ENCODE results near the gene NFATC1.
"Not testable (repeated sequence)": the region's sequence is repeated elsewhere in the genome, so short reads cannot be mapped to it uniquely, and the experiment has no call there.

Gene NFATC1

DNA sequence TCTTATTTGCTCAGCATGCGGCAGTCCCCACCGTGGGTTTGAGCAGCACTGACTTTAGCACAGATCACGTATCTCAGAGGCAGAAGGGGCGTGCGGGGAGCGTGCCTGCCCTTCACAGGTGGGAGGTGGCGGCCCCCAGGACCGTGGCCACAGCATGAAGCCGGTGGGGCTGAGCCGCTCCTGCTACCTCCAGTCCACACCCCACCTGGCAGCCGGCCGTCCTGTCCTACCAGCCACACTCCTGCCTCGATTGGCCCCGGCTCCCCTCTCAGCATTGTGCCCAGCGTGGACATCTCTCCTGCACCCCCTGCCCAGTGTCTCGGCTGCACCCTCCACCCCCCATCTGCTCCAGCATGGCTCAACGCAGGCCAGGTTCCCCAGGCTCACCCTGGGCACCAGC lies 73.6 kb downstream of the NFATC1 start:
- in situ Hi-C loops (cut with MboI; ENCODE audit: low sequenced_read_pairs) = no loop called here

- in situ Hi-C loops (cut with MboI; ENCODE audit: low sequenced_read_pairs) = no loop called here
Observed at GRCh38 chr18:79469751-79470505, 74.2 kb downstream of the NFATC1 start.

DNA sequence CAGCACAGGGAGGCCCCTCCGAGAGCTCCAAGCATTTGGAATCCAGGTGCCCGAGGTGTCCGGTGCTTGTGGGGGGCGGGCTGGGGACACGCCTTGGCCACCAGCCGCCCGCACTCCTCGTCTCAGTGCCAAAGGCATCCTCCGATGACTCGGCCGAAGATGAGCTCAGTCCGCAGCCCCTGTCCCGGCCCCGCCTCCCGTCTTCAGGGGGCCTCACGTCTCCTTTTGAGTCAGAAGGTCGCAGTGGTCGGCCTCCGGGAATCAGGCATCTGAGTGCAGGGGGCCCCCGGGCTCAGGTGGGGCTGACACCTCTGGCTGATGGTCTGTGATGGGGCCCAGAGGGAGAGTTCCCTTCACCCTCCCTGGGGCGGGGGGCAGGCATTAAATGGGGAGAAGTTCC lies 74.8 kb downstream of the NFATC1 start:
- in situ Hi-C loops (cut with MboI; ENCODE audit: low sequenced_read_pairs) = no loop called here

GRCh38 chr18:79471046-79471445 lies 75.3 kb downstream of the NFATC1 start:
- in situ Hi-C loops (cut with MboI; ENCODE audit: low sequenced_read_pairs) = no loop called here

DNA sequence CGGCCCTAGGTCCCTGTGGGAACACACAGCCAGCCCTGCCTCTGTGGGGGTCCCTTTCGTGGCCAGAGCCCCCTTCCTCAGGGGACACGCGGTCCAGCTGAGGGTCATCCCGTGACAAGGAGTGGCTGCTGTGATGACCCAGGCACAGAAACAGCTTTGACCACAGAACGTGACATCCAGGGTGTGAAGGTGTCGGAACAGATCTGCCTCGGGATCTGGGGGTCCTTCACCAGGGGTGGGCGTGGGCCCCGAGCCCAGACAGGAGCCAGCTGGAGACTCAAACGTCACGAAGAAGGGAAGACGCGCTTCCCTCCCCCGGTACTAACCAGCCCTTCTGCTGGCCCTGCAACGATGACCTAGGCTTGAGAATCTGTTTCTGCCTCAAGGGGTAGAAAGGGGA lies 75.9 kb downstream of the NFATC1 start:
- in situ Hi-C loops (cut with MboI; ENCODE audit: low sequenced_read_pairs) = no loop called here

GRCh38 chr18:79472176-79472575 lies 76.4 kb downstream of the NFATC1 start:
- in situ Hi-C loops (cut with MboI; ENCODE audit: low sequenced_read_pairs) = no loop called here

DNA sequence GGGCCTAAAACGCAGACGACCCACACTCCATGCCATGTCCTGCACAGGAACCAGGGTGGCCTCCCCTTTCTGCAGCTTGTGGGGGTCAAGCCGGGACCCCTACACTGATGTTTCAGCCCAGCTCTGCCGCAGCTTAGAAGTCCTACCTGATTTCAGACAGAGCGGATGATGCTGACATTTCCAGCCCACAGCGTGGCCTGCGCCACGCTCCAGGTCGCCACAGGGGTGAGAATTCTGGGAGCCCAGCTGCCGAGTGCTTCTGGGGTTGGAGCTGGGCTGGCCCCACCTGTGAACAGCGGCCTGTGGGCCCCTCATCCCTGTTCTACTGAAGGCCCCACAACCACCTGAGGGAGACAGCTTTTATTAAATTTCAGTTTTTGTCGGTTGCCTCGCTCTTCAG lies 77.2 kb downstream of the NFATC1 start:
- in situ Hi-C loops (cut with MboI; ENCODE audit: low sequenced_read_pairs) = no loop called here

GRCh38 chr18:79476031-79476917 lies 80.5 kb downstream of the NFATC1 start:
- in situ Hi-C loops (cut with MboI; ENCODE audit: low sequenced_read_pairs) = no loop called here

DNA sequence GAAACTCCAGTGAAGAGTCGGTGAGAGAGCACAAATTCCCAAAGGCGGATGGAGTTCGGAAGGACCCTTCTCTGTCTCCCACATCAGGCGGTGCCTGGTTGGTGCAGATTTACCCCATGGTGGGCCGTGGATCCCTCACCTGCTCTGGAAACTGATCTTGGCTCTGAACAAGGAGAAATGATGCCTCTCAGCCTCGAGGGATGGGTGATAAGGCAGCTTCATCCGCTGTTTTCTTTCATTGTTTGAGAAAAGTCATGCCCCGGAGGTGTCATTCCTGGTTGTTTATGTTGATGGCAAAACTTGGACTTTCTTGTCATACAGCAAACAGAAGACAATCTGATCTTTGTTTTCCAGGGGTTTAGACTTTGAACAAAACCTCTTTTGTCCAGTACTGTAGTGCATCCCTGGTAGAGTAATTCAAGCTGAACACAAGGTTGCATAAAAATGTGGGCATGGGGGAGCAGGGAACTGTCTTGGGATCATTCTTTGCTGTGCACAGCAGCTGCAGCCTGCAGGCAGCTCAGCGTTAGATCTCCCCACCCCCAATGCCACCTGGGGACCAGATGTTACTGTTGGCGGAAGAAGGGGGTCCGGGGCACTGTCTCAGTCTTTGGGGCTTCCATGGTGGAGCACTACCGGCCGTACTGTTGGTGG lies 81.3 kb downstream of the NFATC1 start:
- in situ Hi-C loops (cut with MboI; ENCODE audit: low sequenced_read_pairs) = no loop called here

DNA sequence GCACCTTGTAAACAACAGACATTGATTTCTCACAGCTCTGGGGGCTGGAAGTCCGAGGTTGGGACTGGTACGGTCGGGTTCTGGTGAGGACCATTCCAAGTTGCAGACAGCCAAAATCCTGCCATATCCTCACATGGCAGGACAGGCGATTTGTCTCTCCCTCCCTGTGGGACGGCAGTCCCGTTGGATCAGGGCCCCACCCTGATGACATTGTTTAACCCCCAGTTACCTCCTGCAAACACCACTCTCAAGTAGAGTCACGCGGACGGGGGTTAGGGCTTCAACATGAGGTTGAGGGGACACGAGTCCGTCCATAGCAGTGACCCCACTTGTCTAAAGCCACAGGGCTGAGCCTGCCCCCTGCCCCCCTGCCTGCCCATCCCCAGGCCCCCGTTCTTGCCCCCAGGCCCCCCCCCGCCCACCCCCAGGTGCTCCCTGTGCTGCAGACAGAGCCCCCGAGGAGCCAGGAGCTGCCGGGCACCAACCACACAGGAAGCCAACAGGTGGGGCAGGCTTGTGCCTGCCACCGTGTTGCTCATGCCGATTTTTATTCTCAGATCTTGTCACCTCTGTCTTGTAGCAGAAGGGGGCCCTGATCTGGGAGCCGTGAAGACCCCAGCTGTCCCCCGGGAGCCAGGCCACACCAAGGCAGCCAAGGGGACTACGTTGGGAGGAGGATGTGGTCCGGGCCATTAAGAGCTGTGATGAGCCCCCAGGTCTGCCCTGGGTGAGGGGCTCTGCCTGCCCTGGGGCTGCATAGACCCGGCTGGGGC lies 82.2 kb downstream of the NFATC1 start:
- in situ Hi-C loops (cut with MboI; ENCODE audit: low sequenced_read_pairs) = no loop called here

- in situ Hi-C loops (cut with MboI; ENCODE audit: low sequenced_read_pairs) = no loop called here
Observed at GRCh38 chr18:79478484-79479115, 82.9 kb downstream of the NFATC1 start.

DNA sequence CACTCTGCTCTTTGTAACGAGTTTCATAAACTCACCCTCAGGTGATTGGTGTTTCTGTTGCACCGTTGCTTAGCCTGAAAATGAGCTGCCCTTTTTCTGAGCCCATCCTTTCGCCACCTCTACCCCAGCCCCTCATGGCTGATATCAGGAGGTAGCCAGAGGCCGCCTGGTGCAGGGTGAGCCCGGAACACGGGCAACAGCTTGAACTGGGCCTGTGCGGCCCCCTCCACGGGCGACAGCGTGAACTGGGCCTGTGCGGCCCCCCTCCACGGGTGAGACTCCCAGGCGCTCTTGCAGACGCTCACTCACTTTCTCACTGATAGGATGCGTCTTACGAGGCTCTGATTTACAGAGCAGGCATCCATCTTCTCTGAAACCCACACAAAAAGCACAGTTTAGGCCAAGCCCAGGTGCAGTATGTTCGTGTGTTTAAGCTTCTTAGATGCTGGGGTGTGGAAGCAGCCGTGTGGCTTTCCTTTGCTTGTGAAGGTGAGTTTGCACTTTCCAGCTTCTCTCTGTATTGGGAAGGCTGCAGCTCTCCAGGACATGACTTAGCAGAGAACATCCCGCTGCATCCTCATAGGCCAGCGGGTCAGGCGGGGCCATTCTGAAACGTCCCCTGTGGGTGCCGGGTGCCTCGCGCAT lies 83.5 kb downstream of the NFATC1 start:
- in situ Hi-C loops (cut with MboI; ENCODE audit: low sequenced_read_pairs) = no loop called here

DNA sequence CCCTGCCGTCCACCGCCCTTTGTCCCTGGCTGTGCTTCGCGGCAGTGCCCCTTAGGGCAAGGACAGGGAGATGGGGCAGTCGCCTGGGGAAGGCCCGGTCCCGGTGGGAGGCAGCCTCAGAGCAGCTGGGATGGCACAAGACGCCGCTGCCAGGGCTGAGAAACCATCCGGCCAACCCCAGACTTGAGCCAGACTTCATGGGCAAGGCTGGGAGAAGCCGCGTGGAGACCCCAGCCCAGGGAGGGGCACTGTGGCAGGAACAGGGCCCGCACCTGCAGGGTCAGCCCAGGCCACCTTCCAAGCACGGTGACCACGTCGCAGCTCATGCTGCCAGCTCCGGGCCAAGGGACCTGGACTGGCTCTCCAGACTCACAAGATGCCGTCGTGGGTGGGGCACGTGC lies 84.0 kb downstream of the NFATC1 start:
- in situ Hi-C loops (cut with MboI; ENCODE audit: low sequenced_read_pairs) = no loop called here

DNA sequence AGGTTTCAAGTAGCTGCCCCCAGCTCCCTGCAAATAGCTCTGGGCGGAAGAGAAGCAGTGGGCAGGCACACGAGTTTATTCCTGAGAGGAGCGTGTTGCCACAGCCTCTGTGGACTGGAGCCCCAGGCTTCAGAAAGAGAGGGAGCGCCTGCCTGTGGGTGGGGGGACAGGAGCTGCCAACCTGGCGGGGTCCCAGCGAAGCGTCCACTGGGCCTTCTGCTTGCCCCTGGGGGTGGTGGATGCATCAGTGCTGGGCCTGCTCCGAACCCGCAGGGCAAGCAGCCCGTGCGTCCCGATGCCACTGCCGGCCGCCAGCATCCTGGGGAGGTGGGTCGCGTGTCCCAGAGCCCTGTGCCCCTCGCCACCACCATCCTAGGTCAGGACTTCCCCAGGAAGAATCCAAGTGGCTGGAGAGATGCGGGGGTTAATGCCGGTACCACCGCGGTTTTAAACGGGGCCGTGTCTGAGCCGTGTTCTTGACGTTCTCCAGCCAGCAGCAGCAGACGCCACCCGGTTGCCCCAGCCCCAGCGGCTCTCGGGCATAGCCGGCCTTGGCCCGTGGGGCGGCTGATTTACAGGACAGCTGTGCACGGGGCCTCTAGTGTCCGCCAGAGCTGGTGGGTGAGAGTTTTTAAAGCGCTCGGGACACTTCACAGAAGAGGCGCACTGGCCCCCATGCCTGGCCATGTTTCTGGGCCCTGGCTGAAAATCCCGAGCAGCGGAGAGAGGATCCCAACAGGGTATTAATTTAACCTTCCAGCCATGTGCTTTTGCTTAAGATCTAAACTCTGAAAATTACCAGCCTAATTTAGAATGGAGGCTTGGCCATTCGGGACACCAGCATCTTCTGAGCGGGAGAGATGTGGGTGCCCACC lies 84.7 kb downstream of the NFATC1 start:
- in situ Hi-C loops (cut with MboI; ENCODE audit: low sequenced_read_pairs) = no loop called here

DNA sequence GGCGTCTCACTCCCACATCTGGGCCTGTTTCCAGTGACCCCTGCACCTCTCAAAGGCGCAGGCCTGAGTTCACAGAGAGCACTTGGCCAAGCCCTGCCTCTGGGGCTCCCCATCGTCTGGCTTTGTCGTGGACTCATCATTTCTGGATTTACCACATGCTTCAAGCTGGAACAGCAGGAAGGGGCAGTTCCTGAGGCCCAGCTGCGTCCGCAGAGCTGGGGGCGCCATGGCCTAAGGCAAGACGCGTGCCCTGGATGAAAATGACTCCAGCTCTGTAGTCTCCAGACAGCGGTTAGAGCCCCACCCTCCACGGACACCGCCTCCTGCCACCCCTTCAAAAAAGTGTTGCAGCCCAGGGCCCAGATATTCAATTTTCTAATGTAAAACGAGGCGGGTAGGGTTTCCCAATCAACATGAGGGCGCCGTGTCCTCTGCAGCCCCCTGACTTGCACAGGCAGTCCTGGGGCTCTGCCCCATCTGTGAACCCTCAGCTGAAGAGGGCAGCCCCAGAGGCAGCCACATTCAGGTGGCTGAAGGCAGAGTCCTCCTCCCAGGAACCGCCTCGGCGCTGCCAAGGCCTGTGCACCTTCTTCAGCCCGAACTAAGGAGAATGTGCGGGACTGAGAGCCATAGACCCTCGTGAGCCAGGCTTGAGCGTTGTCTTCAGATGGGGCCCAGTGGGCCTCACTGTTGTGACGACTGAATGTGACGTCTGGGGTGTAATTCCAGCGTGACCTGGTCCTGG lies 85.5 kb downstream of the NFATC1 start:
- in situ Hi-C loops (cut with MboI; ENCODE audit: low sequenced_read_pairs) = no loop called here

- in situ Hi-C loops (cut with MboI; ENCODE audit: low sequenced_read_pairs) = not testable (repeated sequence)
Observed at GRCh38 chr18:79483393-79483792, 87.7 kb downstream of the NFATC1 start.

GRCh38 chr18:79483971-79484491 lies 88.3 kb downstream of the NFATC1 start:
- in situ Hi-C loops (cut with MboI; ENCODE audit: low sequenced_read_pairs) = no loop called here
